HG03354 (cell line): ENCODE results near the gene IGF2.
"Not testable (repeated sequence)": the region's sequence is repeated elsewhere in the genome, so short reads cannot be mapped to it uniquely, and the experiment has no call there.

Source experiments
- ATAC-seq: cut with Tn5 transposase; IDR thresholded peaks from one replicate; pipeline ENCODE4 v1.9.1; 2021; ENCODE audit warnings: mild to moderate bottlenecking; ENCODE audit not compliant: unreplicated experiment, poor library complexity, severe bottlenecking

The IGF2 gene

GRCh38 chr11:2139123-2139521, at the start of gene IGF2:
Gene IGF2, minus strand, starts transcription at chr11:2139389. Its CDS starts 3,866 bp downstream, at chr11:2135523.
- no peak for ATAC-seq

- ATAC-seq, result no peak
These were observed 49.6 kb upstream of the IGF2 start for GRCh38 chr11:2188745-2189144.

GRCh38 chr11:2187280-2187707, 48.1 kb upstream of the IGF2 start:
- no peak for ATAC-seq

- no peak for ATAC-seq
These were observed 47.6 kb upstream of the IGF2 start for GRCh38 chr11:2186669-2187279.

GRCh38 chr11:2185324-2186085, 46.3 kb upstream of the IGF2 start:
- ATAC-seq, result no peak

GRCh38 chr11:2182692-2183474, 43.7 kb upstream of the IGF2 start:
- ATAC-seq, result no peak

GRCh38 chr11:2182075-2182474, 42.9 kb upstream of the IGF2 start:
- ATAC-seq, result no peak

GRCh38 chr11:2180789-2181370, 41.7 kb upstream of the IGF2 start:
- no peak for ATAC-seq

GRCh38 chr11:2180347-2180746, 41.2 kb upstream of the IGF2 start:
- no peak for ATAC-seq

GRCh38 chr11:2179516-2179915, 40.3 kb upstream of the IGF2 start:
- no peak for ATAC-seq

- no peak for ATAC-seq
These were observed 39.8 kb upstream of the IGF2 start for GRCh38 chr11:2178906-2179494.

GRCh38 chr11:2178055-2178773, 39.0 kb upstream of the IGF2 start:
- not testable (repeated sequence) for ATAC-seq

- no peak for ATAC-seq
These were observed 37.9 kb upstream of the IGF2 start for GRCh38 chr11:2177076-2177475.

- ATAC-seq, result no peak
These were observed 37.3 kb upstream of the IGF2 start for GRCh38 chr11:2176389-2176900.

- ATAC-seq, result no peak
These were observed 36.5 kb upstream of the IGF2 start for GRCh38 chr11:2175659-2176058.

- ATAC-seq, result no peak
These were observed 35.2 kb upstream of the IGF2 start for GRCh38 chr11:2174361-2174760.

GRCh38 chr11:2173761-2174160, 34.6 kb upstream of the IGF2 start:
- ATAC-seq, result no peak

GRCh38 chr11:2173150-2173693, 34.0 kb upstream of the IGF2 start:
- no peak for ATAC-seq

- ATAC-seq, result no peak
These were observed 33.5 kb upstream of the IGF2 start for GRCh38 chr11:2172676-2173075.
